CD4-positive, alpha-beta T cell treated with Interleukin-2 at 100 ng/mL for 4 hours (primary cell): ENCODE data around the gene TMEM108.

ENCODE experiments used
- DNase-seq: peaks from one replicate; pipeline ENCODE4 v3.0.0-alpha.2; 2020; ENCODE audit warnings: low spot score

The TMEM108 gene

DNA sequence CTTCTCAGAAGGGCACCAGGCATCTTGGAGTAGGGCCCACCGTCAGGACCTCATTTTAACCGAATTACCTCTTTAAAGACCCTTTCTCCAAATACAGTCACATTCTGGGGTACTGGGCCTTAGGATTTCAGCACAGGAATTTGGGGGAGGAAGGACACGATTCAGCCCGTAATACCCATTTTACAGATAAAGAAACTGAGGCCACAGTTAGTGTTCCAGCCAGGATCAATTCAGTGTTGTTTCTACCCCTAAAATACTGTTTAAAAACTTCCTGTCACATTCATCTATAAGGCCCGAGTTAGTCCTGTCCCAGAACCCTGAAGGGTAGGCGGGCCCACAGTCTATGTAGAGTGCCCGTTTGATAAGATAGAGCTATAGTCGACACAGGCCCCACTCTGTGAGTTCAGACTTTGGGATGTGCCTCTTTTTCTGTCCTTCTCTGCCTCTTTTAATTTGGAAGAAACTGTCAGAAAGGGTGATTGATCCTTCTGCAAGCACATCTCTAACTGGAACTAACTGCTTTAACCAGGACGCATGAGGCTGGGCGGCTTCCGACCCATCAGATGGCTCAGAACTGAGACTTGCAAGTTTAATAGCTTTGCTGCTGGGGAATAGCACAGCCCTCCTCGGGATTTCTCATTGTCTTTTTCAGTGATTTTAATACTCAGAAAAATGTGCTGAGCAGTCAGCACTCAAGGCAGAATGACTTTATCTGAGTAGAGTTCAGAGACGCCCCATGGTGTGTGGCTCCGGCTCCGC lies 381.1 kb downstream of the TMEM108 start:
- no peak for DNase-seq

DNA sequence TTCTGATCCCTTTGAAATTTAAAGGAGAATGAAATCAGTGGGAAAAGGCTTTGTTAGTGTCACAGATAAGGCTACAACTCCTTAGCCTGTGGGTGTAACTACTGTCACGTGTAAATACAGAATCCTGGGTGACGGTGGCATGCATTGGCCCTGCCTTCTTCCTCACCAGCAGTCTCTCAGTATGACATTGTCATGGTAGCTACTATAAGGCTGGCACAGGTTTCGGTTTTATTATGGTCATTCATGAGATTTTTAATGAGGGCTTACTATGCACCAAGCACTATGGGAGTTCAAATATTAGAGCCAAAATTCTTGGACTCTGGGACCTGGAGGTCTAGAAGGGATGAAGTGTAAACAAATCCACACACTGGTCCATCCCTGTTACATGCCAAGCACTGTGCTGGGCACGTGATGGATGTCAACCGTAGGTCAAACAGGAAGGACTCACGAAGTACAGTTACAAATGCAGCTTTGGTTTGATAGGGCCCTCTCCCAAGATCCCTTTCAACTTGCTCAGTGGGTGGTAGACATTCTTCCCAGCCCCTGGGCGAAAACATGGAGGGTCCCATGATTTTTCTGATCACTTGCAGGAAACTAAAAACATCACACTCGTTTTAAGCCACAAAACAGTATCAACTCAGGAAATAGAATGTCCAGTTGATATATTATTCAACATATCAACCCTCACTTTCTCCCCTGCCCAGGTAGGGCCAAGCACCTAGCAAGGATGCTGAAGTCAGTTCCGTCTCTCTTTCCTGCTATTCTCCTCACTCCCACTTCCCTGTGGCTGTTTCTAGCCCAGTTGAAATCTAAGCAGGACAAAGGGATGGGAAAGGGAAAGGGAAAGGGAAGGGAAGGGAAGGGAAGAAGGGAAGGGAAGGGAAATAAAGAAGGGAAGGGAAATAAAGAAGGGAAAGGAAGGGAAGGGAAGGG lies 387.0 kb downstream of the TMEM108 start:
- DNase-seq: no peak

DNA sequence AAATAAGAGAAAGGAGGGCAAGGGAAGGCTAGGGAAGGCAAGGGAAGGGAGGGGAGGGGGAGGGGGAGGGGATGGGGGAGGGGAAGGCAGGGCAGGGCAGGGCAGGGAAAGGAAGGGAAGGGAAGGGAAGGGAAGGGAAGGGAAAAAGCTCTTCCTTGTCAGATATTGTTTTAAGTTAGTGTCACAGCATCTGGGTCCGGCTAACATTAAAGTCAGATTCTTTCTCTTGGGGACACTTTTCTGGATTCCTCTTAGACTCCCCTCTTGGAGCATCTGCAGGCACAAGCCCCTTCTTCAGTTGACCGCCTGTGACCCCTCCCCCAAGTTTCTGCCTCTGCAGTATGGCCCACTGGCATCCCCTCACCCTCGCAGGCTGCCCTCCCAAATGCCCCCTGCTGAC lies 387.7 kb downstream of the TMEM108 start:
- DNase-seq: no peak

DNA sequence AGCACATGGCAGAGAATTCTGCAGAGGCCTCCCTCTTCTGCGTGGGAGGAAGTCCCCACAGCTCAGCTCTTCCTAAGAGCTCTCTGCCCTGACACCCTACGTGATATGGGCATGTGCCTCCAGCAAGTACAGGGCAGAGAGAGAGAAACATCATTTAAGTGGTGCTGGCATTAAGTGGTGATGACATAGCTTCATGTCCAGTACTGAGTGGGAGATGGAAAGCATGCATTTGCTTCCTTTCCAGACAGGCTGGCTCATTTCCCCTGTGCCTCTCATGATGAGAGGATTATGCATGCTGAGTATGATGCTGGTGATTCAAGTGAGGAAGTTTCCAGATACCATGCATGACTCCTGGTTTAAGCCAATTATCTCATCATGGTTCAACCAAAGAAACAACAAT lies 388.5 kb downstream of the TMEM108 start:
- no peak for DNase-seq

DNA sequence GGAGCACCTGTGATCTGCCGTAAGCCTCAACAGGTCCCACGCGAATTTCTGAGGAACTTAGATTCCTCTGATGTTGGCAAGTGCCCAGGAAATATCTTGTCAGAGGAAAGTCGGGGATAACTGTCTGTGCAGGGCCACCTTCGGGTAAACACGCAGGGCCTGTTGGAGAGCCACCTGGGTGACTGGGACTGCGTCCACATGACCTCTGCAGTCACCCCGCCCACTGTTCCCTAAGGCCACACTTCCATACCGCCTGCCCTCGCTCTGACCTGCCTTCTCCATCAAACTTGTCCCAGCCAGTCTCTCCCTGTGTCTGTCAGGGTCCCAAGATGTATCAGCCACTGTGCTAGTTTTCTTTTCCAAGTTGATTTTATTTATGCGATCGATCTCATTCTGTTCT lies 390.4 kb downstream of the TMEM108 start:
- DNase-seq: no peak

DNA sequence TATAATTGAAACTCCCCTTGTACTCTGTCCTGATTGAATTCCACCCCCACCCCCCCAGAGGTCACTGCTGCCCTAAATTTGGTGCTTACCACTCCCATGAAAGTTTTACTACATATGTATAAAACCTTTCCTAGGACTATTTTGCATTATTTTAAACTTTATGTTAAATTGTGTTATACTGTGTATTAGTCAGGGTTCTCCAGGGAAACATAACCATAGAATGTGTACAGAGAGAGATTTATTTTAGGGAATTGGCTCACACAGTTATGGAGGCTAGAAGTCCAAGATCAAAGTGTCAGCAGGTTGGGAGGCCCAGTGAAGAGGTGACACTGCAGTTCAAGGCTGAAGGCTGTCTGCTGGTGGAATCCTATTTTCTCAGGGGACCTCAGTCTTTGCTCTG lies 390.9 kb downstream of the TMEM108 start:
- no peak for DNase-seq

DNA sequence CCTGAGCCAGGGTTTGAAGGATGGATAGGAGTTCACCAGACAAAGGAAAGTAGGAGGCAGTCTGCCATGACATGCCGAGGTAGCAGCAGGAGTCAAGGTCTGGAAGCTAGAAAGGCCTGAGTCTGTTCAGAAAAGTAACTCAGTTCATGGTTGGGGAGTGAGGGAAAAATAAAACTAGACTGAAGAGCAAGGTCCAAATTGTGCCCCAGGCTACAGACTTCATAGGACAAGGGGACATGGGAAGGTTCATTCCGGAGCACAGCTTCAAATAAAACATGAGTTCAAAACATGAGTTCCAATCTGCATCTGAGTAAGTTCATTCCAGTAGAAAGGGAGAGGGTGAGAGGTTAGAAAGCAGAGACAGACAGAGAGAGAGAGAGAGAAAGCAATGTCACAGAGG lies 401.4 kb downstream of the TMEM108 start:
- no peak for DNase-seq

DNA sequence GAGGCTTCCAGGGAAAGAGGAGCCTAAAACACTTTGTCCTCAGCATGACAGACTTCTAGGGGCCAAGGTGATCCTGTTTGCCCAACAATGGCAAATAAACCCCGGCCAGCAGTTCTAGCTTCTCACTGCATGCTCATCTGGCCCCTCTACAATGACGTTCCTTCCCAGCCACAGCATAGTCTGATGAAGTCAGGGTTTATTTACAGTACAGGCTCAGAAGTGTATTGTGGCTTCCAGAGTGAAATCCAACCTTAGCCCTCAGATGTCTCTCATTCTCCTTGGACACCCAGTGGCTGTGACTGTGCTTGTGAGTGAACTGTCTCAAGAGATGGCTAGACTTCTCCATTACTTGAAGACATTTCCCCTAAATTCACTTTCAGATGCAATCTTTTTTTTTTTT lies 402.5 kb downstream of the TMEM108 start:
- no peak for DNase-seq

DNA sequence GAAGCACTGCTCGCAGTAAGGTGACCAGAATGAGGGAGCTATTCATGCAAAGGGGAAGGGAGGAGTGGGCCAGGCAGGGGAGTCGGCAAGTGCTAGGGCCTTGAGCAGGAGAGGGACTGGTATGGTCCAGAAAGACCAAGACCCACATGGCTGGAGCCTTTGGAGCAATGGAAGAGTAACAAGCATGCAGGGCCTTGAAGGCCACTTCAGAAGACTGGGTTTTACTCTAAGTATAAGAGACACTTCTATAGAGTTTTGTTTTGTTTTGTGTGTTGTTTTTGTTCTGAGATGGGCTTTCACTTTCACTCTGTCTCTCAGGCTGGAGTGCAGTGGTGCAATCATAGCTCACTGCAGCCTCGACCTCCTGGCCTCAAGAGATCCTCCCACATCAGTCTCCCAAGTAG lies 403.7 kb downstream of the TMEM108 start:
- peak; percentile 33 for DNase-seq

DNA sequence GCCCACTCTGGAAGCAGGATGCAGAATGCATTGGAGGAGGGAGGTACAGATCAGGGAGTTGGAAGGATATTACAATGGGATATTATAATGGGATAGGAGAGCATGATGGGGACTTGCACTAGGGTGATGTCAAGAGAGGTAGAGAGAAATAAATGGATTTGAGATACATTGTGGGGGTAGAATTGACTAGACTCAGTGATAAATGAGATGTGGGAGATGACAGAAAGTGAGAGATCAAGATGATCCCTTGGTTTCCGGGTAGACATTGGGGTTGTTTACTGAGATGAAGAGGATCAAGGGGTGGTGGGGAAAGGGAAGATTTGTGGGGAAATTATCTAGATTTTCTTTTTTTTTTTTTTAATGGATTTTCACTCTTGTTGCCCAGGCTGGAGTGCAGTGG lies 404.3 kb downstream of the TMEM108 start:
- DNase-seq: no peak

DNA sequence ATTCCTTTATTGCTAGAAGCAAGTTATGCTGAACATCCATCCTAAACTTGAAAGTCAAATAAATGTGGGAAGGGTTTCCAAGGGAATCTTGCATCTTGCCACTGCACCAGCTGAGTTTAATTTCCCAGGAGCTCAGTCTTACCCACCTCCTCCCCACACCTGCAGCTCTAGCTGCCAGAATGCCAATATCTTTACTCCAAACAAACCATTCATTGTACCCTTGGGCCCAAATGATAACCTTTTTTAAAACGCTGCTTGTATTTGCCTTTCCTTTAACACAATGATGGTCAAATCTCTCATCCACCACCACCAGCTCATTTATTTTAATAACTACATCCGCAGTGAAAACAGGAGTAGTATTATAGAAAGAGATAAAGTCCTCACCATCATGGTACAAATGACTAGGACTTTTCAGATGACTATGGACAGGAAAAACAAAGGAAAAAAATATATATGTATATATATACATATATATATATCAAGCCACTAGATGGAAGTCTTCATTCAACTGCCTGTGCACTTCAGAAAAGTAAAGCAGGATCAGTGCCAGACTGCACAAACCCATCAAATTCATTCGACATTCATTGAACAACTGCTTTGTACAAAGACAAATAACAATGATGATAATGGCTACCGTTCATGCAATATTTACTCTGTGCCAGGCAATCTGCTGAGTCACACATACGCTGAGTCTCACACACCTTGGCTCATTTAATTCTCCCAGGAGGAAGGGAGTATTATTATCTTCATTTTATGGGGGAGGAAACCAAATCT lies 405.6 kb downstream of the TMEM108 start:
- DNase-seq: no peak

DNA sequence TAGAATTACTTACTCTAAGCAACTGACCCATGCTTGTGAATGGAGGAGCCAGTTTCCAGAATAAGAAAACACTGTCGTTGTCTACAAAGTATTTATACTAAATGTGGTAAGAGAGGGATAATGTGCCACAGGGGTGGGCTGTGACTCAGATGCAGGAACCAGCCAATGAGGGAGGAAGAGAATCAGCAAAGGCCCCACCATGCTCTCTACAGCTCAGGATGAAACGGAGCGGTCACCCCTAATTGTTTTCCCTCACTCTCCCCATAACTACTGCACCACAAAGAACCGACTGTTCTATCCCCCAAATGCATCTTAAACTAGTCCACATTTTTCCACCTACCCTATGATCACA lies 406.2 kb downstream of the TMEM108 start:
- DNase-seq: no peak

DNA sequence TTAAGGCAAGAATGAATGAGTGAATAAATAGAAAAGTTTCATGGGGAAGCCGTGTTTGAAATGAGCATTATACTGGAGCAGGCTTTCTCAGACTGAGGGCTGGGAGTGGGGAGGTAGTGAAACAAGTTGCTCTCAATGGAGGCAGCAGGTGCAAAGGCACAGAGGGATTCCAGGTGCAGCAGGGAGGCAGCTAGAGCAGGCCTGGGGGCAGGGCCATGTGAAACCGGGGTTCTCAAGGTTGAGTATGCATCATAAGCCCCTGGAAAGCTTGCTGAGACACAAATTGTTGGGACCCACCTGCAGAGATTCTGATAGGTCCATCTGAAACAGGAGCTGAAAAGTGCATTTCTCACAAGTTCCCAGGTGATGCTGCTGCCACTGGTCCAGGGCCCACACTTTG lies 406.9 kb downstream of the TMEM108 start:
- no peak for DNase-seq
